Panc1 (cell line): ENCODE results near the gene CS.

Experiments used
- CTCF ChIP-seq: fragments of 450-650 bp; IDR thresholded peaks from 2 replicates; pipeline ENCODE4 v1.5.1; 2017; ENCODE audit warnings: mild to moderate bottlenecking
- POLR2AphosphoS5 ChIP-seq: IDR thresholded peaks from 2 replicates; pipeline ENCODE4 v1.6.1; 2012; ENCODE audit warnings: mild to moderate bottlenecking, low read depth, low read length, moderate library complexity
- SIN3A ChIP-seq: IDR thresholded peaks from 2 replicates; pipeline ENCODE4 v1.6.1; 2012; ENCODE audit warnings: low read depth, mild to moderate bottlenecking, low read length, moderate library complexity, borderline replicate concordance; ENCODE audit not compliant: insufficient read depth
- TF ChIP-seq, protein P1 (sequence below), 2 experiments: IDR thresholded peaks; 2 replicates each; pipeline ENCODE4 v1.6.1; 2011 to 2012; ENCODE audit warnings: low read depth in 2 of 2, control low read depth in 1 of 2, low read length in 1 of 2, mild to moderate bottlenecking in 1 of 2, moderate library complexity in 1 of 2; ENCODE audit not compliant: insufficient read depth in 1 of 2

DNA sequence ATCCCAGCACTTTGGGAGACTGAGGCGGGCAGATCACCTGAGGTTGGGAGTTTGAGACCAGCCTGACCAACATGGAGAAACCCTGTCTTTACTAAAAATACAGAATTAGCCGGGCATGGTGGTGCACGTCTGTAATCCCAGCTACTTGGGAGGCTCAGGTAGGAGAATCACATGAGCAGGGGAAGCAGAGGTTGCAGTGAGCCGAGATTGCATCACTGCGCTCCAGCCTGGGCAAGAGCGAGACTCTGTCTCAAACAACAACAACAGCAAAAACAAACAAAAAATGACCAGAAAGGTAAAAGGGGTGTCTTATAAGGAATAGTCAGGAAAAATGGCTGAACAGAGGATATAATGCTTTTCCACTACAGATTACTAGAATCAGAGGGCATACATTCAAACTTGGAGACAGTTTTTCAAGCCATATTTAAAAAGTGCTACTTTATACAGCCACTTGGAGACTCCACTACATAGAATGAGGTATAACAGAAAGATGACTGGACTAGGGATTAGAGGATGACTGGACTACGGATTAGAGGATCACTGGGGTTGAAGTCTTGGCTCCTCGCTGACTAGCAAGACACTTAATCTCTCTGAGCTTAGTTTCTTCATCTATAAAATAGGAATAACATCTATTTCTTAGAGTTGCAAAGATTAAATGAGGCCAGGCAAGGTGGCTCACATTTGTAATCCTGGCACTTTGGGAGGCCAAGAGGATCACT, 4.9 kb upstream of the CS start:
- TF ChIP-seq CTCF: no peak
- TF ChIP-seq POLR2AphosphoS5: no peak
- no peak for TF ChIP-seq SIN3A
- TF ChIP-seq, protein P1, sequence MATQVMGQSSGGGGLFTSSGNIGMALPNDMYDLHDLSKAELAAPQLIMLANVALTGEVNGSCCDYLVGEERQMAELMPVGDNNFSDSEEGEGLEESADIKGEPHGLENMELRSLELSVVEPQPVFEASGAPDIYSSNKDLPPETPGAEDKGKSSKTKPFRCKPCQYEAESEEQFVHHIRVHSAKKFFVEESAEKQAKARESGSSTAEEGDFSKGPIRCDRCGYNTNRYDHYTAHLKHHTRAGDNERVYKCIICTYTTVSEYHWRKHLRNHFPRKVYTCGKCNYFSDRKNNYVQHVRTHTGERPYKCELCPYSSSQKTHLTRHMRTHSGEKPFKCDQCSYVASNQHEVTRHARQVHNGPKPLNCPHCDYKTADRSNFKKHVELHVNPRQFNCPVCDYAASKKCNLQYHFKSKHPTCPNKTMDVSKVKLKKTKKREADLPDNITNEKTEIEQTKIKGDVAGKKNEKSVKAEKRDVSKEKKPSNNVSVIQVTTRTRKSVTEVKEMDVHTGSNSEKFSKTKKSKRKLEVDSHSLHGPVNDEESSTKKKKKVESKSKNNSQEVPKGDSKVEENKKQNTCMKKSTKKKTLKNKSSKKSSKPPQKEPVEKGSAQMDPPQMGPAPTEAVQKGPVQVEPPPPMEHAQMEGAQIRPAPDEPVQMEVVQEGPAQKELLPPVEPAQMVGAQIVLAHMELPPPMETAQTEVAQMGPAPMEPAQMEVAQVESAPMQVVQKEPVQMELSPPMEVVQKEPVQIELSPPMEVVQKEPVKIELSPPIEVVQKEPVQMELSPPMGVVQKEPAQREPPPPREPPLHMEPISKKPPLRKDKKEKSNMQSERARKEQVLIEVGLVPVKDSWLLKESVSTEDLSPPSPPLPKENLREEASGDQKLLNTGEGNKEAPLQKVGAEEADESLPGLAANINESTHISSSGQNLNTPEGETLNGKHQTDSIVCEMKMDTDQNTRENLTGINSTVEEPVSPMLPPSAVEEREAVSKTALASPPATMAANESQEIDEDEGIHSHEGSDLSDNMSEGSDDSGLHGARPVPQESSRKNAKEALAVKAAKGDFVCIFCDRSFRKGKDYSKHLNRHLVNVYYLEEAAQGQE (IDR thresholded peaks at IDR 0.05; ENCODE audit: insufficient read depth in 1 of 2, low read depth in 2 of 2, low read length in 1 of 2): no peak
